Measurements from ENCODE around the gene EZR.

DNA sequence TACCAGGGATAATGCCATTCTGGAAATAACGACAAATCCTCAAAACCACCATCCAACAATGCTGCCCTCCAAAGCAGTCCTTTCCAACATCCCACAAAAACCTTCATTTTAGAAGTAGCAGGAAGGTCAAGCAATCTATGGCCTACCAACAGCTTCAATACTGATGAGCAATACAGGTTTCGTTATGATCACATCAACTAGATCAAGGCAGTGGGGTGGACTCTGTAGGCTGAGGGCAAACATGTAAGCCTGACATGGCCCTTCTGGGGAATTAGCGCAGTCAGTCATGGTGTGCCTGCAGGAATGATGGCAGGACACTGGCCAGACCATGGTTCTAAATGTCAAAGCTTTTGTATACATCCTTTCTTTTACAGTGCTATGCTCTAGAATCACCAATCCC is 41.7 kb downstream of the EZR start:
- TF ChIP-seq CTCF (IDR thresholded peaks at IDR 0.05; ENCODE audit: control extremely low read depth in 1 of 3, insufficient read depth in 1 of 3, low read depth in 1 of 3, low read length in 3 of 3): no peak
- TF ChIP-seq FOSL1 (IDR thresholded peaks at IDR 0.05; ENCODE audit: insufficient read depth, low read depth, low read length): no peak
- no peak for TF ChIP-seq JUN (IDR thresholded peaks at IDR 0.05; ENCODE audit: low read depth, low read length)
- no peak for TF ChIP-seq CEBPB (IDR thresholded peaks at IDR 0.05; ENCODE audit: low read depth, low read length)
- no peak for TF ChIP-seq POLR2A (IDR thresholded peaks at IDR 0.05; ENCODE audit: control extremely low read depth in 1 of 2, low read depth in 2 of 2, low read length in 2 of 2)
- no peak for TF ChIP-seq GABPA (IDR thresholded peaks at IDR 0.05; ENCODE audit: borderline replicate concordance, insufficient read depth, low read length)
- no peak for TF ChIP-seq MAX (IDR thresholded peaks at IDR 0.05)
- no peak for TF ChIP-seq ZNF274 (IDR thresholded peaks at IDR 0.05; ENCODE audit: borderline replicate concordance, extremely low read depth, low read length)
- TF ChIP-seq TAF1 (IDR thresholded peaks at IDR 0.05; ENCODE audit: low read depth, low read length): no peak
- no peak for TF ChIP-seq E2F6 (IDR thresholded peaks at IDR 0.05)
- TF ChIP-seq EZH2 (IDR thresholded peaks at IDR 0.05; ENCODE audit: low read depth, low read length, severe bottlenecking): no peak
